Endothelial cell (in vitro differentiated cells): ENCODE data around the gene LRIT2. TPM values are rescaled to one million over a fixed set of nuclear protein-coding genes. Genes with fewer than 3 reads are reported as not detected.
"Not testable (repeated sequence)": the region's sequence is repeated elsewhere in the genome, so short reads cannot be mapped to it uniquely, and the experiment has no call there.

Experiments
- DNase-seq: peaks from one replicate; pipeline ENCODE4 v3.0.0; 2021; ENCODE audit warnings: low spot score
- H3K27ac Mint-ChIP-seq: one replicate; pipeline ENCODE4 v1.8.0; 2021; ENCODE audit warnings: mixed read lengths, inconsistent platforms; ENCODE audit not compliant: unreplicated experiment
- H3K27me3 Mint-ChIP-seq: one replicate; pipeline ENCODE4 v1.8.0; 2021; ENCODE audit warnings: mild to moderate bottlenecking, moderate library complexity, mixed read lengths, inconsistent platforms; ENCODE audit not compliant: unreplicated experiment
- H3K36me3 Mint-ChIP-seq: one replicate; pipeline ENCODE4 v1.8.0; 2021; ENCODE audit warnings: mild to moderate bottlenecking, low read depth, mixed read lengths, inconsistent platforms; ENCODE audit not compliant: unreplicated experiment
- H3K4me1 Mint-ChIP-seq: one replicate; pipeline ENCODE4 v1.8.0; 2021; ENCODE audit warnings: mild to moderate bottlenecking, mixed read lengths, inconsistent platforms; ENCODE audit not compliant: unreplicated experiment
- H3K4me3 Mint-ChIP-seq: one replicate; pipeline ENCODE4 v1.8.0; 2021; ENCODE audit warnings: mild to moderate bottlenecking, mixed read lengths, inconsistent platforms; ENCODE audit not compliant: unreplicated experiment
- H3K9me3 Mint-ChIP-seq: one replicate; pipeline ENCODE4 v1.8.0; 2021; ENCODE audit warnings: mixed read lengths, inconsistent platforms; ENCODE audit not compliant: unreplicated experiment
- CTCF ChIP-seq: fragments of 200-600 bp; sonication (generic); IDR thresholded peaks from one replicate; pipeline ENCODE4 v1.5.0; 2021; ENCODE audit warnings: antibody characterized with exemption; ENCODE audit not compliant: unreplicated experiment
- total RNA-seq: library from RNA; stranded (reverse); fragmentation: NEBNext Ultra II Directional; extraction: Animal tissue kit (Norgen Biotek cat#: 25700); gene quantifications from one replicate; pipeline ENCODE4 v1.2.1, GENCODE V29; 2021; ENCODE audit not compliant: unreplicated experiment

The LRIT2 gene
- total RNA-seq, 1 donor from 2014 or later: not detected

- no peak overlapping the region for H3K4me3 Mint-ChIP-seq
- H3K9me3 Mint-ChIP-seq: no peaks in the 10 kb centered on the region
- no peaks in the 10 kb centered on the region for H3K4me1 Mint-ChIP-seq
- peaks cover 8% of the 10 kb centered on the region for H3K27me3 Mint-ChIP-seq
- no peak for DNase-seq
- no peak for TF ChIP-seq CTCF
- no peaks in the 10 kb centered on the region for H3K36me3 Mint-ChIP-seq
- no peak overlapping the region for H3K27ac Mint-ChIP-seq
These were observed 39.7 kb downstream of the LRIT2 start for GRCh38 chr10:84185526-84186175.

- DNase-seq: no peak
- Mint-ChIP-seq H3K36me3 (no peaks in the 10 kb centered on the region), H3K27ac (no peak overlapping the region), H3K4me1 (no peaks in the 10 kb centered on the region), H3K27me3 (peaks cover 8% of the 10 kb centered on the region), H3K4me3 (no peak overlapping the region), H3K9me3 (no peaks in the 10 kb centered on the region)
- TF ChIP-seq CTCF: no peak
These were observed 40.8 kb downstream of the LRIT2 start for GRCh38 chr10:84184517-84184916.

GRCh38 chr10:84181631-84182030 lies 43.7 kb downstream of the LRIT2 start:
- Mint-ChIP-seq H3K9me3 (no peaks in the 10 kb centered on the region), H3K4me1 (peaks cover 1% of the 10 kb centered on the region), H3K36me3 (no peaks in the 10 kb centered on the region), H3K27me3 (peaks cover 2% of the 10 kb centered on the region), H3K4me3 (no peak overlapping the region), H3K27ac (no peak overlapping the region)
- DNase-seq: no peak
- TF ChIP-seq CTCF: no peak

- H3K27me3 Mint-ChIP-seq, DNase-seq, H3K4me1 Mint-ChIP-seq, H3K36me3 Mint-ChIP-seq, H3K27ac Mint-ChIP-seq, H3K4me3 Mint-ChIP-seq, H3K9me3 Mint-ChIP-seq: not testable (repeated sequence)
These were observed 45.0 kb downstream of the LRIT2 start for GRCh38 chr10:84180386-84180785.

- peaks cover 3% of the 10 kb centered on the region for H3K4me1 Mint-ChIP-seq
- no peak for TF ChIP-seq CTCF
- no peak overlapping the region for H3K4me3 Mint-ChIP-seq
- H3K36me3 Mint-ChIP-seq: no peaks in the 10 kb centered on the region
- no peak overlapping the region for H3K27ac Mint-ChIP-seq
- H3K27me3 Mint-ChIP-seq: peaks cover 2% of the 10 kb centered on the region
- no peaks in the 10 kb centered on the region for H3K9me3 Mint-ChIP-seq
- DNase-seq: no peak
These were observed 46.2 kb downstream of the LRIT2 start for GRCh38 chr10:84179059-84179710.
